ENCODE results near the gene LDB2.

The LDB2 gene

GRCh38 chr4:16457944-16458343, 440.5 kb downstream of the LDB2 start:
- H3K9me3 ChIP-seq: peaks cover 0 to 5% (median 0%) of the 10 kb centered on the region in 3 donors
- intact Hi-C loops (cut with DNase I; ENCODE audit: low total_unique reads): no loop called here
- no peak overlapping the region for H3K4me3 ChIP-seq
- H3K27ac ChIP-seq: no peak overlapping the region
- no peak for TF ChIP-seq CTCF (IDR thresholded peaks at IDR 0.05)
- no peaks in the 10 kb centered on the region for H3K36me3 ChIP-seq
- no peaks in the 10 kb centered on the region for H3K27me3 ChIP-seq
- no peaks in the 10 kb centered on the region for H3K4me1 ChIP-seq
- no peak for DNase-seq
